Hindlimb muscle (tissue), 1 donor: ENCODE results near the gene ANGPTL2. TPM values are rescaled to one million over a fixed set of nuclear protein-coding genes. Genes with fewer than 3 reads are reported as not detected.

Experiments used
- DNase-seq: peaks from one replicate; pipeline ENCODE4 v3.0.0-alpha.2; 2013
- polyA plus RNA-seq: library from polyadenylated mRNA; unstranded; fragments of 120-200 nt; gene quantifications from one replicate; pipeline ENCODE4 v1.2.1, GENCODE V29; 2013; ENCODE audit not compliant: insufficient read length

Gene ANGPTL2
- polyA plus RNA-seq, 1 donor = 49.4 TPM

DNA sequence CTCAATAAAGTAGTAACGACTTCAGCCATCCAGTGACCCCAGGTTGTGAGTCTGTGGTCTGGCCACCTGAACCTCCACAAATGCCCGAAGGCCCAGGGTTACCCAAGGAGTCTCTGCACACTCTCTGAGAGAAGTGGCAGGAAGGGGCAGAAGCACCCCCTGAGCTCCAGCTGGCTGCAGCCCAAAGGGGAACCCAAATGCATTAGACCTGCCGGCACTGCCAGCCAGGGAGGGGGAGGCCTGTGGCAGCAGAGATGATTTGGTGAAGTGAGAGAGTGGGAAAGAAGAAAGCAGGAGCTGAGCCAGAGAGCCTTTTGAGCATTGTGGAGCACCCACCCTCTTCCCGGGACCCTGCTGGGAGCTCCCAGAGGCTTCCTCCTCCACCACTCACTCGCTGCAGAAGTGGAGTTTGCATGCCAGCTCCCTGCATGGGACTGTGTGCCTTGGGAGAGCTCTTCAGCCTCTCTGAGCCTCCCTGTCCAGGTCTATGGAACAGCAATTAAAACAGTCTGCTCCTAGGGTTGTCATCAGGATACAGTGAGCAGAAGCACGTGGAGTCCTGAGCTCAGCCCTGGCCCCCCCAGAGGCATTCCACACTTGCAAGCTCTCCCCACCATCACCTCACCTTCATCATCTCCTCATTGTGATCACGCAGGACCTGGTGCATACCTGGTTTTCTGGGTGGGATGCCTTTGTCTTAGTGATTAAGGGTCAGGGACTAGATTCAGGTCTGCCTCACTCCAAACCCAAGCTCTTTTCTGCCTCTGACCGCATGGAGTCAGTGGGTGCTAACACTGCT, 13.8 kb upstream of the ANGPTL2 start:
- DNase-seq = no peak

DNA sequence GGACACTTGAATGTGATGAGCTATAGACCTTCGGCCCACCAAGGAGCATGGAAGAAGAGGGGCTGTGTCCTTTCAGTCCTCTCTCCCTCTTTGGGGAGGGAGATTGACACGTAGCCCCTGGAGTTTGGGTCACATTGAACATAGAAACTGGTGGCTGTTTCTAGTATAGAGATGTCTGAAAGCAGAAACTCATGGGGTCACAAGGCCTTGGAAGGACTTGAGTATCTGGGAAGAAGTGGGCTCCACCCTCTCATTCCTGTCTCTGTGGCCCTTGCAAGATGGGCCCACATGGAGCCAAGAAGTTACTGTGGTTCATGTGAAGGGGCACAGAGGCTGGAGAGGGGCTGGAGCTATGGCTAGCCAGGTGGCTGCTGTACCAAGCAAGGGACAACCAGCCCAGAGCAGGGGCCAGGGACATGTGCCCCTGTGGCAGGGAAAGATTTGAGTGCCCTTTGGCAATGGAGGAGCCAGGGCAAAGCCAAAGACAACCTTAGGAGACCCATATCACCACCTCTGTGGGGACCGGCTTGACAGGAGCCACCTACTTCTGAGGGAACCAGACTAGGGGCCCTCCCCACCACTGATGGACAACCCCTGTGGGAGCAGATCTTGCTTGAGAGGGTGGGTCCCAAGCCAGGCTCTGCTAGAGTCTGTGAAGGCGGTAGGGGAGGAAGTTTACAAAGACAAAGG, 12.8 kb upstream of the ANGPTL2 start:
- DNase-seq = no peak

DNA sequence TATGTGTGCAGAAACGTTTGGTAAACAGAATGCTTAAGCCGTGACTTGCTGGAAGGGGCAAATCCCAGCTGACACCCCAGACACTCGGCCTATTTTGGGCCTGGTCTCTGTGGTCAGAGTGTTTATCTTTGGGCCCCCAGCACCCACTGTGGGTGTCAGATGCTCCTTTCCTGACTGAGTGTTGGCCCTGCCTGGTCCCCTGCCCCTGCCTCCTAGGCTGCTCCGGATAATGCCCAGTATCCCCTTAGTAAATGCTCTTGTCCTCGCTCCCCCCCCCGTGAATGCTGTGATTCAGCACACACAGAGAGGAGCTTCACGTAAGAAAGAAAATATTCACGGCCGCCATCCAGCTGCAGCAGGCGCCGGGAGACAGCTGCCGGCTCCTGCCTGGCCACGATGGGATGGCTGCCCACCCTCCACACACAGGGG, 11.3 kb upstream of the ANGPTL2 start:
- peak; percentile 88 for DNase-seq

DNA sequence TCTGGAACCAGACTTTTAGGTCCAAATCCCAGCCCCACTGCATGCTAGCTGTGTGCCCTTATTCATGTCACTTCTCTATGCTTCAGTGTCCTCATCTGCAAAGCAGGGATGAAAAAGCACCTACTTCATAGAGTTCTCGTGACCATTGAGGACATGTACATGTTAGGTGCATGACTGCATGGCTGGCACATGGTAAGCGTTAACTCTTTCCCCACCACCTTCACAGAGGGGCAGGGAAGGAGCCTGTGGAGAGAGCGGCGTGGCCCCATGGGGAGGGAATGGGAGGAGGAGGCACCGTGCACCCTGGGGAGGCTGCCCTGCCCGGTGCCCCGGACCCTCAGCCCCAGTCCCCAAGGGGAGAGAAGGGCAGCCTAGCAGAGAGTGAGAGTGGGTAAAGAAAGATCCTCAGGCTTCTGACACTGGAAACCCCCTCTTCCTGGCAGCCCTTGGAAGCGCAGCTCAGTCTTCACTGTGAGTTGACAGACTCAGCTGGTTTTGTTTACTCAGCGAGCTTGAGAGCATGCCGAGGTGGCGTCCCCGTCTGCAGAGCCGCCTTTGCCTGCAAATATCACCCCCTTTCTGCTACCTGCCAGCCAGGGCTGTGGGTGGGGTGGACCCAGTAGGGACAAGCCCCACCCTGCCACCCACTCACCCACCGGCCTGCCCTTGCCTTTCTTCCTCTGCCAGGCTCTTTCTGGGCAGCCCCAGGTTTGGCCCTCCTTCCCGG, 10.6 kb upstream of the ANGPTL2 start:
- DNase-seq = no peak

DNA sequence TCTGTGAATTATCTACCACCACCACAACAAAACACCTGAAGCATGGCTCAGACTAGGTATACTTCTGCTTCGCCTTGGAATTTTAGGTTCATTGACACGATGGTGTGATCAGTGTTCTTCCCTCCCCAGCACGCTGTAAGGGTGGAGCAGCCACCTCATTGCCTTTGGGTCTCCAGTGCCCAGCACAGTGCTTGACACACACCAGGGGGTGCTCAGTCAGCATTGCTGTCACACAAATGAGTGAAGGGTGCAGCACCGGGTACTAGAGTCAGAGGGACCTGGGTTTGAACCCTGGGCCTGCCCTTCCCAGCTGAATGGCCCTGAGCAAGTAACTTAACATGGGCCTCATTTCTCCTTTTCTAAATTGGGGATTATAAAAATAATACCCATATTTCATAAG, 9.9 kb upstream of the ANGPTL2 start:
- no peak for DNase-seq

DNA sequence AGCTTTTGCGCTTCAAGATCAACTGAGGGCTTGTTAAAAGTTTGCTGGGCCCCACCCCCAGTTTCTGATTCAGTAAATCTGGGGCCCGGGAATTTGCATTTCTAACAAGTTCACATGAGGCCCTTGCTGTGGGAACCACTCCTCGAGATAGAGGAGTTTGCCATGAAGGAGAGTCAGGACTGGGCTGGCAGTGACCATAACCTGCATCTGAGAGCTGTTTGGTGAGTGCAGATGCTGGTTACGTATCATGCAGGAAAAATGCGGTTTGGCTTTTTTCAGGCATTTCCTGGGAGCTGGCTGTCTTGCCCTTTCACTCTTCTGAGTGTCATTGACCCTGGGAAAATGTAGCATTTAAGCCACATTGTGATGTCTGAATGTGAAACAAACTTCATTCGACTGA, 9.4 kb upstream of the ANGPTL2 start:
- no peak for DNase-seq

DNA sequence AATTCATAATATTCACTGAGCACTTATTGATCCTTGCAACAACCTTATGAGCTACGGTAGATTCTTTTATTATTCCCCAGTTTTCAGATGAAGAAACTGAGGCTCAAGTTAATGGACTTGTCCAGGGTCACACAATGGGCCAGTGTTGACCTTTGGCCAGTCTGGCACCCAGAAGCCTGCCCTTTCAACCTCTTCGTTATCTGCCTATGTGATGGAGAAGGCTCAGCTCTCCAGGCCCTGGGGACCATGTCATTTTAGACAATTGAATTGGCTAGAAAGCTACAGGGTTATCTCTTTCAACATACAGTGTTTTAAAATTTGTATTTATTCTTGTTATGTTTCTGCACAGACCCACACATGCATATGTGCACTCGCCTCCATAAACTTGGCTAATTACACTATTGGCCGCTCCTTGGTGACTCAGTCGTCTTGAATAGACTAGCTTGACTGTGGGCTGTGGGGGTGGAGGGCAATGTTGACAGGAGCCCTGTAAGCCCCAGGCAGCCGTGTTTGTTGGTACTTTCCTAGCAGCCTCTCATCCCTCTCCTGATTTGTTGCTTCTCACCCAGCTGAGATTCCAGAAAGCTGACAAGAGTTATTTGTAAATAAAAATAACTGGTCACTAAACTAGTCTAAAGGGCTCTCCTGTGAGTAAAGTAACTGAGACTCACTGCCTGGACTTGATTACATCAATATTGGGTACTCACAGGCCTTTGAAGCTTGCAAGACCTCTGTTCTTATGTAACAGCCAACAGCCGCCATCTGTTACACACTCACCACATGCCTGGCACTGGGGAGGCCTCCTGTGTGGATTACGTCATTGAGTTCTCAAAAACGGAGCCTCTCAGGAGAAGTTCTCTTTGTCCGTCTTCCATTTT, 8.5 kb upstream of the ANGPTL2 start:
- DNase-seq = no peak

DNA sequence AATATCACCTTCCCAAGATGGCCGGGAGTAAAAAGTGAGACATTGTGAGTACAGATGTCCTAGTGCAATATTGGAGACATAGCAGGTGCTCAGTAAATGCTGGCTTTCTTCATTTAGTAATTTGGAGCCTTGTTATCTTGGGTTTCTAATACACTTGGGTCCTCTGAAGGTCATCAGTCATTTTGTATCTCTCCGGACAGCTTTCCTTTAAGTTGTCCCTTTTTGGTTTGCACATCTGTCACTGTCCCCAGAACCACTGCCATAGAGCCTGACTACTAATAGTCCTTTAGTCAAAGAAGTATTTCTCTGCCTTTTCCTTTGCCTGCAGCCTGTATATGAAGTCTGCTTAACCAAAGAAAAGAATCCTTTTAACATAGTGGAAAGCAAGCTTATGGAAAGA, 7.8 kb upstream of the ANGPTL2 start:
- DNase-seq = no peak

DNA sequence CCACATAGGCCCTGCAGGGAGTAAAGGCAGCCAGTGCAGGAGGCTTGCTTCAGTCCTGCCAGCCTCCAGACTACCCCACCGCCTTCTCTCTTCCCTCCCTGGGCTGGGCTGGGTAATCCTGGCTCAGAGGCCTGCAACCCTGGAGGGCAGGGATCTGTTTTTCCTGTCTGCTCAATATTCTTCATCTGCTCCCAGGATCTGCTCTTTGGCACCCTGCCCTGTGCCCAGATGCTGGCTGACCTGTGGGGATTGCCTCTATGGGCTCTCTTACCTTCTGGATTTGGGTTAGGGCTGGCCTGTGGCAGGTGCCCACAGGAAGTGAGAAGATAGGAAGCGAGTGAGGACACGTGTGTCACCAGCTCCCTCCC, 7.3 kb upstream of the ANGPTL2 start:
- no peak for DNase-seq

DNA sequence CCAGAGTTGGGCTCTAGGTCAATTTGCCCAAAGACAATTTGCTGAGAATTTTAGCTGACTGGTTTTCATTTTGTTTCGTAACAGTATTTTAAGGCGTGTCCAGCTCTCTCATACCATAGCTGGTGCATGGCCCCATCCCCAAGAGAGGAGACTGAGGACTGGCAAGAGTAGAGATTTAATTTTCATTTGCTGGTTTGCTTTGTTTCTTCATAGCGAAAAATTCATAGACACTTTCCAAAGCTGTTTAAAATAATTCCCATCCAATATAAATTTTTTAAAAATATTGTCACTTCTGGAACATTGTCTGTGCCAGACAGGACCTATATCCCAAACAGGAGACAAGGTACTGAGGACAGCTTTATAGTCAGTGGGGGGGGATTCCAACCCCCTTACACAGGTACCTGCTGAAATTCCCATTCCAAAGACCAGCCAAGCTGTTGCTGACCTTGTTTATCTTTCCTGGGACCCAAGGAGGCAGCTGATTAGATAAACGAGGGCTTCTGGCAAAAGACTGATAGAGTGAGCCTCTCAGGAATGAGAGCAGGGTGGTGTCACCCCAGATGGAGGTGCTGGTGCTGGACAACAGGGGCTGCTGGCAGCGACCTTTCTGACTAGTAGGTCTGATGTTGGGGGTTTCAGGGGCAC, 6.8 kb upstream of the ANGPTL2 start:
- no peak for DNase-seq

DNA sequence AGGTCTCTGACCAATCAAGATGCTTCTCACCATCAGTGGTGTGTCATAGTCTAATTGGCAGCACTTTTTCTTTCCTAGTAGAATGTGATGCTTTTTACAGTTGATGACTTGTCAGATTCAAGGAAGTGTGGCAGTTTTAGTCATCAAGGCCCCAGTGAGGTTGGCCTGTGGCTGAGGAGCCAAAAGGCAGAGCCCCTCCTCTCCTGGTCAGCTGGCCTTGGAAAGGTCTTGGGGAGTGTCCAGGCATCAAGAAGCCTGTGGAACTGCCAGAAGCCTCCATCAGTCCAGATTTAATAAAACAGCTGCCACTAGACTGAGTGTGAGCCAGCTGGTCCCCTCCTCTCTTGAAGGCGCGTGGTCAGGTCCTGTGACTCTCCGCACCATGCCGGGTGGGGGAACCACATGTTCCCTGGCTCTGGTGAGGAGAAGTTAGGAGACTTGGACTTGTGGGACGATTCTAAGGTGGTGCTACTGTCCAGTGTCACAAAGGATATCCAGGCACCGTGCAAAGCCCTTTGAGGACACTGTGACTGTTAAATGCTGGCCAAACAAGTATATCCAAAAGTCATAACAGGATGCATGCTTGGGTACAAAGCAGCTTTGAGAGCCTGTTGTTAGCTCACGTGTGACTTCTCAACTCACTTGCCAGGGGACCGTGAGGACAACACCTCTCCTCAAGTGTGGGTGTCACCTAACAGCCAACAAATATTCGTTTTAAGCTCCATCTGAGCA, 6.1 kb upstream of the ANGPTL2 start:
- peak; percentile 78 for DNase-seq

DNA sequence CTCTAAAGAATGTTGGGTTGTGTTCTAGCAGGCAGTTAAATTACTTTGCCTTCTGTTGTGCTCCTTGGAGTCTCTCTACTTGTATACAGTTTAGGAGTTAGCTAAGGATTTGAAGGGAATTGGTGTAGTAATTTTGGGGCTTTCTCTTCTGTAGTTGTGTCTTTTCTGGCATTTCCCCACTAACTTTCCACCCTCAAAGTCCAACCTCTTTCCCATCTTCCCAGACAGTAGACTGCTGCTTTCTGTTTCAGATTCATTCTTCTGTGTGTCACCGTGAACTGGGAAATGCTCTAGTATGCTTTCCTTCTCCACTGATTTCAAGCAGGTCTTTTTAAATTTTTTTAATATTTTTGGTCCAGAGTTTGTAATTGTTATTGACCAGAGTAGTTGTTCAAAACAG, 4.5 kb upstream of the ANGPTL2 start:
- no peak for DNase-seq

DNA sequence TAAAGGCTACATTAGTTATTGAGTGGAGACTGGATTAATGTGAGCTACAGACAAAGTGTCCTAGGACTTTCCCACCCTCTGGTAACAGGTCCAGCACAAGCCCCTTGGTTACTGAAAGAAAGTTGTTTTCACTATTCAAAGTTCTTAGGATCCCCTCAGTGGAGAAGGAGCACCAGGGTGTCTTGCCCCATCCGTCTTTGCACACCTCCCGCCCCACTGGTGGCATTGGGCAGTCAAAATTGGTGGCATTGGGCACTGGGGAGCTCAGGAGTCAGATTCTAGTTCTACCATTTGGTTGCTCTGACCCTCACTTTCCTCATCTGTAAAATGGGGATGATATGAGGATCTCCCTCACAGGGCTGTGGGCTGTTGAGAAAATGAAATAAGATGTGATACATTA, 2.4 kb upstream of the ANGPTL2 start:
- no peak for DNase-seq

DNA sequence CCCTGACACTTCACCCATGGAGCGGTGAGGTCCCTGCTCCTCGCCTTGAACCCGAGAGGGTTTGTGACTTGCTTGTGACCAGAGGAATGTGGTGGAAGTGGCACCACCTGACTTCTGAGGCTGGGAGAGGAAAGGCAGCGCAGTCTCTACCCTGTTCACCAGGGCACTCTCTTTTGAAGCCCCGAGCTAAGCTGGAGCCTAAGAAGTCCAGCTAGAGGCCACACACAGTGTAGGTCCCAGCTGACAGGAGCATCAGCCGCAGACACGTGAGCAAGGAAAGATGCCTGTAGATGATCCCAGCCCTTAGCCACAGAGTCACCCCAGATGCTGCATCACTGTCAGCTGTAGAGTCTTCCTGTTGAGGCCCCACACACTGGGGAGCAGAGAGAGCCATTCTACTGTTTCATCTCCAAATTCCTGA, 1.7 kb upstream of the ANGPTL2 start:
- DNase-seq = no peak

DNA sequence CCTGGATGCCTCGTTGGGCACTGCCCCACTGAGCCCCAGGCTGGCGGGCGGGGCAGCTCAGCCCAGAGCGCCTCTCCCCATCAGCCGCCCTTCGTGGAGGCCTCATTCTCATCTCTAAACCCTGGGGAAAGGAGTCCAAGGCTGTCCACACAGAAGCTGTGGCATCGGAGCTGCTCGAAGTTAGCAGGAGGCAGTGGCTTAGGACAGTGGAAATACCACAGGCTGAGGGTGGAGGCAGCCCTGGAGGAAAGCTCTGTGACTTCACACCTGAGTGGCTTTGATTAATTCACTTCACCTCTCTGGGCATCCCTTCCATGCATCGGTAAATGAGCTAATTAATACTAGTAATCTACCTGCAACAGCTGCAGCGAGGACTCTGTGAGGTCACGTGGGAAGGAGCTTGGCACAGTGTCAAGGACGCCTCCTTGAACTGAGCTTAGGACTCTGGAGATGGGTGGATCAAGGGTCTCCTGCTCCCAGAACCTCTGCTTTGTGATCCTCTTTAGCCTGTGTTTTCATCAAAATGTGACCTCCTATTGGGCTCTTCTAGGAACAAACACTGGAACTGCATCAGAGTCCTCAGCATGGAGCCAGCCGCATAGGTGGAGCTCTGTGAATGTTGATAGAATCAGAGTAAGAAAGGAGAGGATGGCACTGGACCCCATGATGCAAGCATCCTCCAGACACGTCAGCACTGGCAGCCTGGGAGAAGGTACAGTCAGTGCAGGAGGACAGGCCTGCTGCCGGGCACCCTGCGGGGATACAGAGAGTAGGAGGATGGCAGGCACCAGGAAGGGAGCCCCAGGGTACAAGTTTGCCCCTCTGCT, 842 bp upstream of the ANGPTL2 start:
- DNase-seq = peak; percentile 66

DNA sequence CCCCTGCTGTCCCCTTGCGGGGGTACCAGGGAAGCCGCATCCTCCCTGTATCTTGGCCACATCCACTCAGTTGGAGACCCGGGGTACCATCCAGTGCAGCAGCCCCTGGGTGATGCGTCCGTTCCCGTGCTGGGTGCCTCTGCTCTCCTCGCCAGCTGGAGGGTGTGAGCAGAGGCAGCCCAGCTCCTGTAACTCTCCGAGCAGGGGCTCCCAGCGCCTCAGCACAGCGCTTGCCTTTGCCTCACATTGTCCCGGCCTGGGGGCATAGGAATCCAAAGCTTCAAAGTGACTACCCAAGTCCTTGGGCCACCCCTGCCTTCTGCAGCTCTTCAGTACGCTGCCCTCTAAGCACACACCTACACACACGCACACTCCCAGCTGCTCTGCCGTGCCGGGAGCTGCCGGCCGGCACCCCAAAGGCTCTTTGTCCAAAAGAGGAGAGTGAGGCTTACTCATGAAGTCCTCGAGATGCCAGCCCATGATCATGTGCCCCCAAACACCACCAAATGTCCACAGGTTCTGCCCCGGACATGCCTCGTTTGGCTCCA, 733 bp downstream of the ANGPTL2 start:
- DNase-seq = no peak

DNA sequence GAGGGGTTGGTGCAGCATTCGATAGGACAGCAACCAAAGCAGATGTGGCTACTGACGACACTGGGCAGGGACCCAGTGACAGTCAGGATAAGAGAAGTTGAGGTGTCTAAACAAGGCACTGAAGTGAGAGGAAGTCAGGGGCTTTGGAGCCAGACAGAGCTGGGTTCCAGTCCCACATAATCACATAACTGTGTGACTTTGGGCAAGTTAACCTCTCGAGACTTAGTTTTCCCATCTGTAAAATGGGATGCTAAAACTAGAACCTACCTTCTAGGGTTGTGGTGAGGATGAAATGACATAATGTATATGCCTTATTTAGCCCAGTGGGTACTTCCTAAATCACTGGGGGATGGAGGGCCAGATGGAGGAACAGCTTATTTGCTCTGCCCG, 3.1 kb downstream of the ANGPTL2 start:
- no peak for DNase-seq

DNA sequence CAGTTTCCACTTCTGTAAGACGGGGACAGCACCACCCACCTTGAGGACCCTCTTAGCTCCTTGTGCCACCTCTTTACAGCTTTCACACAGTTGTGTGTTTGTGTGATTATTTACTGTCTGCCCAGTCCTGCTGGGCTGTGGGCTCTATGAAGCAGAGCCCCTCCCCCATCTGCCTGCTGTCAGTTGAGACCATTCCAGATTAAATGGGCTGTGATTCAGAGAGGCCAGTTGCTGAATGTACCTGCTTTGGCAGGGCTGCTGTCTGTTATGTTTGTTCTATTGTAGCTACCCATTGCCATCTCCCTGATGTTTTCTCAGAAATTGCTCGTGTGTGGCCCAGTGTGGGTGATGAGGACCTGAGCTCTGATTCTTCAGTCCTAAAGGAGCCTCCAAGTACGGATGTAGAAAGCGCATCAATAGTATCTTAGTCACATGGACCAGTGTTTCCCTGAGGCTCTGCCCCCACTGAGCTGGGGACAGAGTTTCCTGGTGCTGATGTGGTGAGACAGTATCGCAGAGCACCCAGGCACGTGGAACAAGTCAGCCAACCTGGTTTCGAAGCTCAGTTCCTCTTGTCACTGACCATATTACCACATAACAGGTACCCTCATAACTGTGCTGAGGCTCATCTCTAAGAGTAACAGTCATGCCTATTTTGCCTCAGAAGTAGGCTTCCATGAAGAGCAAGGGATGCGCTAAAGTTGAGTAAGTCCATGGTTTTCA, 3.7 kb downstream of the ANGPTL2 start:
- no peak for DNase-seq

DNA sequence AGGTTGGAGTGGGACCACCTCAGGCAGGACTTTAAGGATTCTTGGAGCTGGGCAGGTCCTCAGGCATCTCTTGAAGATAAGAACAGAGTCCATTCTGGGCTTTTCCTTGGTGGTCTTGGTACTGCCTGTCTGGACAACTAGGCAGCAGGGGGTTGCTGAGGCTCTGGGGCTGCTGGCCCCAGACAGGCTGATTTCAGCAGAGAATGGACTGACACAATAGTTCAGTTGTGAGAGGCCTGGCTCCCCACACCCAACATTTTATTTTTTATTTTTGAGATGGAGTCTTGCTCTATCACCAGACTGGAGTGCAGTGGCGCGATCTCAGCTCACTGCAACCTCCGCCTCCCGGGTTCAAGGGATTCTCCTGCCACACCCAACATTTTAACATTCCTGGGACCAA, 4.6 kb downstream of the ANGPTL2 start:
- no peak for DNase-seq
